AG04450 (cell line): ENCODE results near the gene CTBP2. TPM values are rescaled to one million over a fixed set of nuclear protein-coding genes. Genes with fewer than 3 reads are reported as not detected.

Experiments
- CTCF ChIA-PET: fragments of 300-600, 350-600 bp; formaldehyde crosslinking; extraction: SDS; loops from one replicate; lab custom pipeline; 2022; ENCODE audit warnings: antibody characterized with exemption, inconsistent platforms; lab: Charles Lee
- POLR2A ChIA-PET: fragments of 350-600 bp; formaldehyde crosslinking; extraction: SDS; loops from one replicate; lab custom pipeline; 2021; ENCODE audit warnings: antibody characterized with exemption, inconsistent platforms; lab: Yijun Ruan, JAX
- DNase-seq: peaks from one replicate; pipeline ENCODE4 v3.0.0-alpha.2; 2011; ENCODE audit warnings: low read depth, low spot score
- H3K27ac ChIP-seq: one replicate; pipeline ENCODE4 v1.5.1; 2012; ENCODE audit warnings: low read depth, low read length, control low read depth
- H3K27me3 ChIP-seq: one replicate; pipeline ENCODE4 v1.6.0; 2012; ENCODE audit warnings: low read length; ENCODE audit not compliant: control insufficient read depth, insufficient read depth
- H3K4me3 ChIP-seq: 2 replicates; pipeline ENCODE4 v1.5.1; 2011; ENCODE audit warnings: mild to moderate bottlenecking, low read depth, low read length, control low read depth
- H3K9me3 ChIP-seq: 2 replicates; pipeline ENCODE4 v1.5.1; 2012; ENCODE audit warnings: low read length; ENCODE audit not compliant: control insufficient read depth, insufficient read depth
- polyA plus RNA-seq: library from polyadenylated mRNA; depleted of rRNA; stranded (reverse); fragments of >200 nt; gene quantifications from 2 replicates; pipeline ENCODE4 v1.2.3, GENCODE V29; 2011
- TF ChIP-seq, protein P1 (sequence below): IDR thresholded peaks from 2 replicates; pipeline ENCODE4 v1.5.1; 2011; ENCODE audit warnings: low read depth, low read length, control low read depth, inconsistent platforms

Gene CTBP2
- polyA plus RNA-seq, 1 experiment, result 52.5 TPM

DNA sequence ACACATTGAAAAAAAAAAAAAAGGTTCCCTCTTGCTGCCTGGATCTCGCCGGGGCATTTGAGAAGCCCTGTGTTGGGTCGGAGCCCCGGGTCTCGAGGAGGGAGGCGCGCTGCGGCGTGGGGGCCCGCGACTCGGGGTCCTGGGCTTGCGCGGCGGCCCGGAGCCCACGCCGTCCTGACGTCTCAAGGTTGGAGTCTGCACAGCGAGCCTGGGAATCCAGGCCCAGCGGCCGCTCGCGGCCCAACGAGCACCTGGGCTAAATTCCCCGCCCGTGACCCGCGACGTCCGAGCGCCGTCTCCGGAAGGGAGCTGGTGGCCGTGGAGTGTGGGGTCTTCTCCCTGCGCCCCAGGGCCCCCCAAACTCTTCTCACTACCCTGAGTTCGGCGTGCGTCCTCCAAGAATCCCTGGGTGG lies 1.4 kb upstream of the CTBP2 start:
- DNase-seq, result no peak
- Histone ChIP-seq H3K4me3 (peak overlapping the region; percentile 71), H3K27ac (peak overlapping the region; percentile 77), H3K9me3 (peaks cover 4% of the 10 kb centered on the region; the same call in 1 of the 2 replicates), H3K27me3 (no peaks in the 10 kb centered on the region)
- ChIA-PET POLR2A (no interaction called here), CTCF (interaction anchor here (0.6 to 0.8 kb wide), 6 partner anchors 10 to 303 kb away, joined by 3 to 6 read pairs (median 4); no protein-coding TSS in a partner anchor)
- TF ChIP-seq, protein P1, sequence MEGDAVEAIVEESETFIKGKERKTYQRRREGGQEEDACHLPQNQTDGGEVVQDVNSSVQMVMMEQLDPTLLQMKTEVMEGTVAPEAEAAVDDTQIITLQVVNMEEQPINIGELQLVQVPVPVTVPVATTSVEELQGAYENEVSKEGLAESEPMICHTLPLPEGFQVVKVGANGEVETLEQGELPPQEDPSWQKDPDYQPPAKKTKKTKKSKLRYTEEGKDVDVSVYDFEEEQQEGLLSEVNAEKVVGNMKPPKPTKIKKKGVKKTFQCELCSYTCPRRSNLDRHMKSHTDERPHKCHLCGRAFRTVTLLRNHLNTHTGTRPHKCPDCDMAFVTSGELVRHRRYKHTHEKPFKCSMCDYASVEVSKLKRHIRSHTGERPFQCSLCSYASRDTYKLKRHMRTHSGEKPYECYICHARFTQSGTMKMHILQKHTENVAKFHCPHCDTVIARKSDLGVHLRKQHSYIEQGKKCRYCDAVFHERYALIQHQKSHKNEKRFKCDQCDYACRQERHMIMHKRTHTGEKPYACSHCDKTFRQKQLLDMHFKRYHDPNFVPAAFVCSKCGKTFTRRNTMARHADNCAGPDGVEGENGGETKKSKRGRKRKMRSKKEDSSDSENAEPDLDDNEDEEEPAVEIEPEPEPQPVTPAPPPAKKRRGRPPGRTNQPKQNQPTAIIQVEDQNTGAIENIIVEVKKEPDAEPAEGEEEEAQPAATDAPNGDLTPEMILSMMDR, result no peak; the same call in 1 of the 2 replicates

DNA sequence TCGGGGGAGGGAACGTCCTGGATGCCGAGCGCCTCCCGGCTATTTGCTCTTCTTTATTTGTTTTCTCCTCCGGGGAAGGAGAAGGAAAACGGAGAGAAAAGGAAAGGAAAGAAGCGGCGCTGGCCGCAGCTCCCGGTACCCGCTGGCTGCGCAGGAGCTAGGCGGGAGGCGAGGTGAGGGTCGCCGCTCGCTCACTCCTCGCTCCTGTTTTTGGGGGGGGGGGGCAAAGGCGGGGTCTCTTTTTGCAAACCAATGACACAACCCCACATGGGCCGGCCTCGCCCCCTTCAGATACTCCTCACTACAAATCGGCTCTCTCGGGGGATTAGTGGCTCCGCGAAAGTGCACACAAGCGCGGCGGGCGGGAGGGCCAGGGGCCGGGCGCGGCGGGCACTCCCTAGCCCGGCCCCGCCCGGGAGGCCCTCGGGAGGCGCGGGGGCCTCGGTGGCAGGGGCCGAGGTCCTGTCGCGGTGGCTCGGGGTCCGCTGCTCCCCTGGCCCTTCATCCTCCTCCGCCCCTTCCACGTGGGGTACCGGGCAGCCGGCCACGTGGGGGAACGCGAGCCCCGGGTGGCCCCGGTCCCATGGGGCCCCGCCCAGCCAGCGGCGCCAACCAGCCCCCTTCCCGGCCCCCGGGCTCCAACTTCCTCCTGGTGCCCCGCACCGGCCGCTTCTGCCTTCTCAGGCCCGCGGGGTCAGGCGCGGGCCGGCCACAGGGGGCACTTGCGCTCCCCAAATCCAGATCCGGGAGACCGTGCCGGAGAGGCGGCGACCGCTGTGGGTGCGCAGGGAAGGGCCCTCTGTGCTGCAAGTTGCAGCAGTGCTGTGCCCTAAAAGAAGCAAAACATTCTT lies 718 bp upstream of the CTBP2 start:
- H3K27me3 ChIP-seq, result no peaks in the 10 kb centered on the region
- TF ChIP-seq, protein P1, result peak; percentile 50
- peak; percentile 50 for DNase-seq
- CTCF ChIA-PET, result interaction anchor here (0.5 to 0.7 kb wide), 5 partner anchors 31 to 636 kb away, joined by 3 to 8 read pairs (median 4); no protein-coding TSS in a partner anchor
- POLR2A ChIA-PET, result interaction anchor here (0.6 to 0.7 kb wide), 5 partner anchors 11 to 166 kb away, joined by 4 to 12 read pairs (median 5); no protein-coding TSS in a partner anchor
- peak overlapping the region; percentile 83 for H3K27ac ChIP-seq
- peaks cover 4% of the 10 kb centered on the region; the same call in 1 of the 2 replicates for H3K9me3 ChIP-seq
- H3K4me3 ChIP-seq, result peak overlapping the region; percentile 71

DNA sequence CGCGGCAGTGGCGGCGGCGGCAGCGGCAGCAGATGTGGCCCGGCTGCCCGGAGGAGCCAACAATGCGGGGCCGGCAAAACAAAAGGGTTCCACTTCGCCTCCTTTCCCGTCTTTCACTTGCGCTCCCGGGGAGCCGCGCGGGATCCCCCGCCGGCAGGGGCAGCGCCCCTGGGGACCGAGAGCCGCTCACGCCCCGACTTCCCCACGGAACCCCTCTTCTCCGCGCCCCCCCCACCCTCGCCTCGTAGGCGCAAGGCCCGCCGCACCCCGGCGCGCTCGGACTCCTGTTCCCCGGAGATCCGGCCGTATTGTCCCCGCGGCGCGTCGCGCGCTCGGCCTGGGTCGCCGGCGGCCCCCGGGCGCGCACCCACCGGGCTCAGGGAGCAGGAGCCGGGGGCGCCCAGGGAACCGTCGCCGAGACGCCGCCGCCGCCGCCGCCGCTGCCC lies 854 bp downstream of the CTBP2 start:
- CTCF ChIA-PET, result no interaction called here
- peak overlapping the region; percentile 61 for H3K27ac ChIP-seq

DNA sequence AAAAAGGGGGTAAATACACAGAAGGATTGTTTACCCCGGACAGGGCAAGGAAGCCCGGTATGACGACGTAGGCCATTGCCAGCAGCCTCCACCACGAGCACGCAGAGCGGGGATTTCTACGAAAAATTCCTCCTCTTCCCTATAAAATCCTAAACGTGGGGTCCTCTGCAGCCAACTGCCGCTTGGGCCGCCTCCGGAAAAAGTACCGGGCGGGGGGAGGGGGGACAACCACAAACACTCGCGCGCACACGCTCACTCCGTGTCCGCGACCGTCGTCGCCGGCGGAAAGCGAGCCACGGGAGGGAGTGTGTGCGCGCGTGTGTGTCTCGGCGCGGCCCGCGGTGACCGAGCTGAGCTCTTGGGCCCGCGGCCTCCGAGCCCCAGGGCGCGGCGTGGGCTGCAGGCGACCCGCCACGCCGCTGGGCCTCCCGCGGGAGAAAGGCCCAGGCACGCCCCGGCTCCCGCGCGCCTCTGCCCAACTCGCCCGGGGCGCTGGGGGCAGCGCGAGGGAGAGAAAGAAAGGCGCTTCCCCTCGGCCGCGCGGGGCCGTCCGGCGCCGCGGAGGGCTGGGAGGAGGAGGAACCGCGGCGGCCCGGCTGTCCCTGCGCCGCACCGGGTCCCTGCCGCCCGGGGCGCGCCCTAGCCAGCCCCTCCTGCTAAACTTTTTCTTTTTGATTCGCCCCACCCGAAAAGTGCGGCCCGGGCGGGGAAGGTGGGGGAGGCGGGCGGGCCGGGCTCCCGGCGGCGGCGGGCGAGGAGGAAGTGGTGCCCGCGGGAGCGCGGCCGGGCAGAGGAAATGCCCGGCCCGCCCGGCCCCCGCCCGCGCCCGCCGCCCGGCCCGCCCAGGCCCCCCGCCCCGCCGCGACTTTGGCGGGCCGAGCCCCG lies 1.5 kb downstream of the CTBP2 start:
- Histone ChIP-seq H3K27me3 (no peaks in the 10 kb centered on the region), H3K9me3 (peaks cover 4% of the 10 kb centered on the region; the same call in 1 of the 2 replicates), H3K27ac (peak overlapping the region; percentile 73), H3K4me3 (peak overlapping the region; percentile 71)
- TF ChIP-seq, protein P1, result no peak
- no peak for DNase-seq
- CTCF ChIA-PET, result interaction anchor here (2.7 kb wide), 1 partner anchor 111 kb away, joined by 19 read pairs; no protein-coding TSS in a partner anchor
- POLR2A ChIA-PET, result no interaction called here

More for the DNA sequence above, 854 bp downstream of the CTBP2 start:
- Histone ChIP-seq H3K27me3 (no peaks in the 10 kb centered on the region), H3K4me3 (peak overlapping the region; percentile 71), H3K9me3 (peaks cover 4% of the 10 kb centered on the region; the same call in 1 of the 2 replicates)
- TF ChIP-seq, protein P1, result no peak
- POLR2A ChIA-PET, result no interaction called here
- no peak for DNase-seq
